ENCODE measurements around the gene WDR35.

DNA sequence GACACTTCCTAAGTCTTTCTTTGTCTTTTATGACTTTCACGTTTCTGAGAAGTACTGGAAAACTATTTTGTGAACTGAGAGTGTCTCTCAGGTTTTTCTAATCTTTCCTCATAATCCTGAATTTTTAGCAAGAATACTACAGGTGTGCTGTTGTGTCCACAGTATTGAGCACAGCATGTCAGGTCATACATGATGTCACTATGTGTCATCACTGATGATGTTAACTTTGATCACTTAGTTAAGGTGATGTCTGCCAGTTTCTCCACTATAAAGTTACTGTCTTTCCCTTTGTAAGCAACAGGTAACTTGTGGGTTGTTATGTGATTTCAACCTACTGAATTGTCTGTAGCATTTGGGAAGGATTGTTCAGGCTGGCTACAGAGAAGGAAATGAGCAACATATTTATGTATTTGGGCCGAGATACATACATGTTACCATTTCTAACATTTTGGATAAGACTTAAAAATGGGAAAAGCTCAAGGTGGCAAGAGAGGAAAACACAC lies 11.5 kb upstream of the WDR35 start:
- TF ChIP-seq, protein P1, sequence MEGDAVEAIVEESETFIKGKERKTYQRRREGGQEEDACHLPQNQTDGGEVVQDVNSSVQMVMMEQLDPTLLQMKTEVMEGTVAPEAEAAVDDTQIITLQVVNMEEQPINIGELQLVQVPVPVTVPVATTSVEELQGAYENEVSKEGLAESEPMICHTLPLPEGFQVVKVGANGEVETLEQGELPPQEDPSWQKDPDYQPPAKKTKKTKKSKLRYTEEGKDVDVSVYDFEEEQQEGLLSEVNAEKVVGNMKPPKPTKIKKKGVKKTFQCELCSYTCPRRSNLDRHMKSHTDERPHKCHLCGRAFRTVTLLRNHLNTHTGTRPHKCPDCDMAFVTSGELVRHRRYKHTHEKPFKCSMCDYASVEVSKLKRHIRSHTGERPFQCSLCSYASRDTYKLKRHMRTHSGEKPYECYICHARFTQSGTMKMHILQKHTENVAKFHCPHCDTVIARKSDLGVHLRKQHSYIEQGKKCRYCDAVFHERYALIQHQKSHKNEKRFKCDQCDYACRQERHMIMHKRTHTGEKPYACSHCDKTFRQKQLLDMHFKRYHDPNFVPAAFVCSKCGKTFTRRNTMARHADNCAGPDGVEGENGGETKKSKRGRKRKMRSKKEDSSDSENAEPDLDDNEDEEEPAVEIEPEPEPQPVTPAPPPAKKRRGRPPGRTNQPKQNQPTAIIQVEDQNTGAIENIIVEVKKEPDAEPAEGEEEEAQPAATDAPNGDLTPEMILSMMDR (conservative IDR thresholded peaks at IDR 0.05) = no peak
- TF ChIP-seq ZFX (IDR thresholded peaks at IDR 0.05) = no peak

All from C4-2B (cell line).